Parathyroid adenoma (tissue), 2 donors: Measurements from ENCODE around the gene RASA4B.

Experiments
- H2AFZ ChIP-seq: fragments of 300-600 bp; sonication (generic); one replicate; pipeline ENCODE4 v1.7.0; 2017; ENCODE audit warnings: antibody characterized with exemption, mild to moderate bottlenecking
- H3K27ac ChIP-seq: fragments of 300-600 bp; sonication (generic); one replicate; pipeline ENCODE4 v1.7.0; 2017
- H3K27me3 ChIP-seq: fragments of 300-600 bp; sonication (generic); one replicate; pipeline ENCODE4 v1.7.0; 2017; ENCODE audit warnings: low read length; ENCODE audit not compliant: control insufficient read depth, insufficient read depth
- H3K36me3 ChIP-seq: fragments of 300-600 bp; sonication (generic); one replicate; pipeline ENCODE4 v1.7.0; 2017; ENCODE audit warnings: low read length; ENCODE audit not compliant: control insufficient read depth, insufficient read depth
- H3K4me1 ChIP-seq: fragments of 300-600 bp; sonication (generic); one replicate; pipeline ENCODE4 v1.7.0; 2017; ENCODE audit warnings: control low read depth
- H3K4me2 ChIP-seq: fragments of 300-600 bp; sonication (generic); one replicate; pipeline ENCODE4 v1.7.0; 2017; ENCODE audit warnings: low read length
- H3K4me3 ChIP-seq: fragments of 300-600 bp; sonication (generic); one replicate; pipeline ENCODE4 v1.7.0; 2017; ENCODE audit warnings: low read depth, low read length
- H3K79me2 ChIP-seq: fragments of 300-600 bp; sonication (generic); one replicate; pipeline ENCODE4 v1.7.0; 2017; ENCODE audit warnings: control low read depth
- H3K9ac ChIP-seq: fragments of 300-600 bp; sonication (generic); one replicate; pipeline ENCODE4 v1.7.0; 2017; ENCODE audit warnings: mild to moderate bottlenecking
- H3K9me3 ChIP-seq: fragments of 300-600 bp; sonication (generic); one replicate; pipeline ENCODE4 v1.7.0; 2017; ENCODE audit warnings: low read length; ENCODE audit not compliant: control insufficient read depth
- TF ChIP-seq, protein P1 (sequence below): fragments of 300-600 bp; sonication (generic); IDR thresholded peaks from one replicate; pipeline ENCODE4 v1.7.0; 2017; ENCODE audit warnings: antibody characterized with exemption, mild to moderate bottlenecking
- donor health status: primary hyperparathyroidism.

Gene RASA4B

DNA sequence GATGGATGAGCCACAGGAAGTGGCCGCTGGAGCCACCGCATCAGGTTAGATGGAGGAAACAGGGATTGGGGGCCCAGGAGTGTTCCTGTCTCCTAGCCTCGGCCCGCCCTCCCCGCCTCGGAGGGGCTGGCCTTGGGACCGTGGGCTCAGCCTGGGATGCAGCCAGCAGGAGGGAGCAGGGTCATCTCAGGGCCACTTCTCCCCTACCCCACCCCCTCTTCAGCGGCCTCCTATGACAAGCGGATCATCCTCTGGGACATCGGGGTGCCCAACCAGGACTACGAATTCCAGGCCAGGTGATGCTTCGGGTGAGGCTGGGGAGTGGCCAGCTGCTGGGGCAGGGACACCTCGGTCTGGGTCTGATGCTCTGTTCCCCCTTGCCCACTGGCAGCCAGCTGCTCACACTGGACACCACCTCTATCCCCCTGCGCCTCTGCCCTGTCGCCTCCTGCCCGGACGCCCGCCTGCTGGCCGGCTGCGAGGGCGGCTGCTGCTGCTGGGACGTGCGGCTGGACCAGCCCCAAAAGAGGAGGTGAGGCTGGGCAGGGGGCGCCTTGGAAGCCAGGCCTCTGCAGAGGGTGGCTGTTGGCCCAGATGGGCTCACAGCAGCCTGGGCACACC, 48.1 kb downstream of the RASA4B start:
- Histone ChIP-seq H3K4me1 (peaks cover 3% of the 10 kb centered on the region), H3K36me3 (no peaks in the 10 kb centered on the region), H2AFZ (no peak overlapping the region), H3K9me3 (no peaks in the 10 kb centered on the region), H3K79me2 (peaks cover under 1% of the 10 kb centered on the region), H3K4me2 (no peak overlapping the region), H3K27me3 (no peaks in the 10 kb centered on the region), H3K27ac (no peak overlapping the region), H3K9ac (no peak overlapping the region), H3K4me3 (no peak overlapping the region)
- TF ChIP-seq, protein P1, sequence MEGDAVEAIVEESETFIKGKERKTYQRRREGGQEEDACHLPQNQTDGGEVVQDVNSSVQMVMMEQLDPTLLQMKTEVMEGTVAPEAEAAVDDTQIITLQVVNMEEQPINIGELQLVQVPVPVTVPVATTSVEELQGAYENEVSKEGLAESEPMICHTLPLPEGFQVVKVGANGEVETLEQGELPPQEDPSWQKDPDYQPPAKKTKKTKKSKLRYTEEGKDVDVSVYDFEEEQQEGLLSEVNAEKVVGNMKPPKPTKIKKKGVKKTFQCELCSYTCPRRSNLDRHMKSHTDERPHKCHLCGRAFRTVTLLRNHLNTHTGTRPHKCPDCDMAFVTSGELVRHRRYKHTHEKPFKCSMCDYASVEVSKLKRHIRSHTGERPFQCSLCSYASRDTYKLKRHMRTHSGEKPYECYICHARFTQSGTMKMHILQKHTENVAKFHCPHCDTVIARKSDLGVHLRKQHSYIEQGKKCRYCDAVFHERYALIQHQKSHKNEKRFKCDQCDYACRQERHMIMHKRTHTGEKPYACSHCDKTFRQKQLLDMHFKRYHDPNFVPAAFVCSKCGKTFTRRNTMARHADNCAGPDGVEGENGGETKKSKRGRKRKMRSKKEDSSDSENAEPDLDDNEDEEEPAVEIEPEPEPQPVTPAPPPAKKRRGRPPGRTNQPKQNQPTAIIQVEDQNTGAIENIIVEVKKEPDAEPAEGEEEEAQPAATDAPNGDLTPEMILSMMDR = no peak

DNA sequence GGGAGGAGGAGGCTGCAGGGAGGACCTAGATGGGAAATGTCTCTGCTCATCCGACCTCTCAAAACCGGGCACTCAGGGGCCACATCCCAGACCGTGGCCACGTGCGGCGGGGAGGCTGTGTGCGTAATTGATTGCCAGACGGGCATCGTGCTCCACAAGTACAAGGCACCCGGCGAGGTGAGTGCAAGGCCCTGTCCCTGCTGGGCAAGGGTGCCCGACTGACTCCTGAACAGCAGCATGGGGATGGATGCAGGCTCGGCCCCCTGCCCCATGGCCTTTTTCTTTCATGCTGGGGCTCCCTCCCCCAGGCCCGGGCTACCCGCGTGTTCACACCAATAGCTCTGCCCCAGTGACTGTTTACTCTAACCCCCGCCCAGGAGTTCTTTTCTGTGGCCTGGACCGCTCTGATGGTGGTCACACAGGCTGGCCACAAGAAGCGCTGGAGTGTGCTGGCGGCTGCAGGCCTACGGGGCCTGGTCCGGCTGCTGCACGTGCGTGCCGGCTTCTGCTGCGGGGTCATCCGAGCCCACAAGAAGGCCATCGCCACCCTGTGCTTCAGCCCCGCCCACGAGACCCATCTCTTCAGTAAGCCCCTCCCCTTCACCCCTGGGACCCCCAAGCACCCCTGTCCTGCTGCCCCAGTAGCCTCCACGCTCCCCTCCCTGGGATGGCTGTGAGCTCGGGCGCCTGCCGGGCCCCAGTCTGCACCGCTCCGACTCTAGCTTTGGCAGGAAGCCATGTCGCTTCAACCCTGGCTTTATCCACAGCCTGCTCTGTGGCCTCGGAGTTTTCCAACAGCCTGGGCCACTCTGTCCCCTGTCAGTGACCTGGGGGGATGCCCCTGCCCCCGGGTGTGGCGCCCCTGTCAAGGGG, 48.9 kb downstream of the RASA4B start:
- Histone ChIP-seq H3K27ac (no peak overlapping the region), H3K9me3 (no peaks in the 10 kb centered on the region), H3K4me2 (no peak overlapping the region), H3K27me3 (no peaks in the 10 kb centered on the region), H3K9ac (no peak overlapping the region), H3K36me3 (no peaks in the 10 kb centered on the region), H3K79me2 (peaks cover 8% of the 10 kb centered on the region), H3K4me1 (peaks cover 5% of the 10 kb centered on the region), H3K4me3 (no peak overlapping the region), H2AFZ (no peak overlapping the region)
- TF ChIP-seq, protein P1 = no peak

DNA sequence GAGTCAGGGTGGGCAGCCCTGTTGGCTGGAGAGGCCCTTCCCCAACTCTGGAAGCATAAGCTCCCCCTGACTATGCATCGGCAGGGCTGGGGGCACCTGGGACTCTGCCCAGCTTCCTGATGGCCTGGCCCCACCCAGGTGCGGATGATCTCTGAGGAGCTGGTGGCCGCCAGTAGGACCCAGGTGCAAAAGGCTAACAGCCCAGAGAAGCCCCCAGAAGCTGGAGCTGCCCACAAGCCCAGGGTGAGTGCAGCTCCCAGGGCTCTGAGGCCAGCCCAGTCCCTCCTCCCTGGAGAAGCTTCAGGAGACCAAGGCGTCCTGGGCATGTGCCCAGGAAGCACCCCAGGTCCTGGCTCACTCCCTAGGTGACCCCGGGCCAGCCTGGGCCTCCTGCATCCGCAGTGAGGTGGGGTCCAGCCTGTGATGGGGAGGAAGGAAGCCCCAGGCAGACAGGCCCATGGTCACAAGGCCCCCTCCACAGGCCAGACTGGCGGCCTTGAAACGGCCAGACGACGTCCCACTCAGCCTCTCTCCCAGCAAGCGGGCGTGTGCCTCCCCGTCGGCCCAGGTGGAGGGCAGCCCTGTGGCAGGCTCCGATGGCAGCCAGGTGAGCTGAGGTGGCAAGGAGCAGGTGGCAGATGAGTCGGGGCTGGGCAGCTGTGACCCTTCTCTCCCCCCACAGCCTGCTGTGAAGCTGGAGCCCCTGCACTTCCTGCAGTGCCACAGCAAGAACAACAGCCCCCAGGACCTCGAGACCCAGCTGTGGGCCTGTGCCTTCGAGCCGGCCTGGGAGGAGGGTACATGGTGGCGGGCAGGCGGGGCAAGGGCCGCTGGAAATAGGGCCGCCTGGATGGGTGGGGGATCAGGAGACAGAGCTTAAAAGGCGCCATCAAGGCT, 49.7 kb downstream of the RASA4B start:
- no peaks in the 10 kb centered on the region for H3K27me3 ChIP-seq
- H3K27ac ChIP-seq = no peak overlapping the region
- H3K9me3 ChIP-seq = no peaks in the 10 kb centered on the region
- TF ChIP-seq, protein P1 = no peak
- H3K4me2 ChIP-seq = no peak overlapping the region
- H3K4me1 ChIP-seq = peaks cover 10% of the 10 kb centered on the region
- no peak overlapping the region for H3K9ac ChIP-seq
- no peak overlapping the region for H3K4me3 ChIP-seq
- H3K79me2 ChIP-seq = peaks cover 12% of the 10 kb centered on the region
- no peaks in the 10 kb centered on the region for H3K36me3 ChIP-seq
- no peak overlapping the region for H2AFZ ChIP-seq

DNA sequence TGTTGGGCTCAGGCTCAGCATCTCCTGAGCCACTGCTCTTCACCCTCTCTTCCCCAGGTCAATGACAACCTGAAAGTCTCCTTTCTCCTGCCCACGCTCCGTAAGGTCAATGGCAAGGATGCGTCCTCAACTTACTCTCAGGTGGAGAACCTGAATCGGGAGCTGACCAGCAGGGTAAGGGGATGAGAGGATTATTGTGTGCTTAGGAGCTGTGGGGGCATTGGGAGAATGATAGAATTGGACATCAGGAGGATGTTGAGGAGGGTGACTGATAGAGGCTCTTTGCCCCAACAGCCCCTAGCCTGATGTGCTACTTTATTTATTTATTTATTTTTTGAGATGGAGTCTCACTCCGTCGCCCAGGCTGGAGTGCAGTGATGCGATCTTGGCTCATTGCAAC, 51.5 kb downstream of the RASA4B start:
- no peaks in the 10 kb centered on the region for H3K36me3 ChIP-seq
- H2AFZ ChIP-seq = no peak overlapping the region
- H3K4me3 ChIP-seq = no peak overlapping the region
- H3K4me1 ChIP-seq = peaks cover 10% of the 10 kb centered on the region
- no peak overlapping the region for H3K4me2 ChIP-seq
- H3K27me3 ChIP-seq = no peaks in the 10 kb centered on the region
- TF ChIP-seq, protein P1 = no peak
- H3K9ac ChIP-seq = no peak overlapping the region
- H3K27ac ChIP-seq = no peak overlapping the region
- H3K9me3 ChIP-seq = no peaks in the 10 kb centered on the region
- peaks cover 19% of the 10 kb centered on the region for H3K79me2 ChIP-seq
